Measurements from ENCODE around the gene GRWD1. TPM values are rescaled to one million over a fixed set of nuclear protein-coding genes. Genes with fewer than 3 reads are reported as not detected.

GRWD1 gene
- total RNA-seq, 2 donors from 2014 or later: 26.2 to 39.7 TPM

DNA sequence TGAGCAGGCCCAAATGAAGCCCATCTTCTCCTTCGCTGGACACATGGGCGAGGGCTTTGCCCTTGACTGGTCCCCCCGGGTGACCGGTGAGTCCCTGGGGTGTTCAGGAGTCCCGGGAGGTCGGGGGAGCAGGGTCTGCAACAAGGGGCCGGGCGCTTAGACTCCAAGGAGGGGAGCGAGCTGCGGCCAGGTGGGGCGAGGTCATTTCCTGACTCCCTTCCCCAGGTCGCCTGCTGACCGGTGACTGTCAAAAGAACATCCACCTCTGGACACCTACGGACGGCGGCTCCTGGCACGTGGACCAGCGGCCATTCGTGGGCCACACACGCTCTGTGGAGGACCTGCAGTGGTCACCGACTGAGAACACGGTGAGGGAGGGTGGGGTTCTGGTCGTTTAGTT is 4.7 kb downstream of the GRWD1 start:
- Histone ChIP-seq H3K4me3 (no peak overlapping the region), H3K27ac (no peak overlapping the region), H3K9me3 (no peaks in the 10 kb centered on the region), H3K4me1 (replicated peaks) (no peaks in the 10 kb centered on the region), H3K36me3 (peaks cover 4 to 22% of the 10 kb centered on the region in 2 donors), H3K27me3 (replicated peaks; ENCODE audit: insufficient read depth) (no peaks in the 10 kb centered on the region)
- 92% methylated on average over 23 of the region's 23 CpGs for WGBS
- no peak for DNase-seq (ENCODE audit: low spot score)
- TF ChIP-seq, protein P1, sequence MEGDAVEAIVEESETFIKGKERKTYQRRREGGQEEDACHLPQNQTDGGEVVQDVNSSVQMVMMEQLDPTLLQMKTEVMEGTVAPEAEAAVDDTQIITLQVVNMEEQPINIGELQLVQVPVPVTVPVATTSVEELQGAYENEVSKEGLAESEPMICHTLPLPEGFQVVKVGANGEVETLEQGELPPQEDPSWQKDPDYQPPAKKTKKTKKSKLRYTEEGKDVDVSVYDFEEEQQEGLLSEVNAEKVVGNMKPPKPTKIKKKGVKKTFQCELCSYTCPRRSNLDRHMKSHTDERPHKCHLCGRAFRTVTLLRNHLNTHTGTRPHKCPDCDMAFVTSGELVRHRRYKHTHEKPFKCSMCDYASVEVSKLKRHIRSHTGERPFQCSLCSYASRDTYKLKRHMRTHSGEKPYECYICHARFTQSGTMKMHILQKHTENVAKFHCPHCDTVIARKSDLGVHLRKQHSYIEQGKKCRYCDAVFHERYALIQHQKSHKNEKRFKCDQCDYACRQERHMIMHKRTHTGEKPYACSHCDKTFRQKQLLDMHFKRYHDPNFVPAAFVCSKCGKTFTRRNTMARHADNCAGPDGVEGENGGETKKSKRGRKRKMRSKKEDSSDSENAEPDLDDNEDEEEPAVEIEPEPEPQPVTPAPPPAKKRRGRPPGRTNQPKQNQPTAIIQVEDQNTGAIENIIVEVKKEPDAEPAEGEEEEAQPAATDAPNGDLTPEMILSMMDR (IDR thresholded peaks at IDR 0.05): no peak
- TF ChIP-seq POLR2A (IDR thresholded peaks at IDR 0.05): no peak
- TF ChIP-seq POLR2AphosphoS5 (IDR thresholded peaks at IDR 0.05): no peak
- intact Hi-C loops (cut with DNase I): no loop called here

DNA sequence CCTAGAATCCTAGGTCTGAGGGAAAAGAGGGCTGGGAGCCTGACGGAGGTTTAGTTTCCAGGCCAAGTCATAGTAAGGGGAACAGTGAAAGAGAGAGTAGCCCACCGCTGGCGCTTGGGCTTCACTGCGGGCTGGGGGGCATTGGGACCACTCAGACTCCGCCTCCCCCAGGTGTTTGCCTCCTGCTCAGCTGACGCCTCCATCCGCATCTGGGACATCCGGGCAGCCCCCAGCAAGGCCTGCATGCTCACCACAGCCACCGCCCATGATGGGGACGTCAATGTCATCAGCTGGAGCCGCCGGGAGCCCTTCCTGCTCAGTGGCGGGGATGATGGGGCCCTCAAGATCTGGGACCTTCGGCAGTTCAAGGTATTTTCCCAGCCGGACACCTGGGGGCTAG is 5.1 kb downstream of the GRWD1 start:
- H3K4me3 ChIP-seq: no peak overlapping the region
- H3K9me3 ChIP-seq: no peaks in the 10 kb centered on the region
- intact Hi-C loops (cut with DNase I): no loop called here
- no peak for TF ChIP-seq POLR2A (IDR thresholded peaks at IDR 0.05)
- TF ChIP-seq, protein P1 (IDR thresholded peaks at IDR 0.05): no peak
- H3K4me1 ChIP-seq (replicated peaks): no peaks in the 10 kb centered on the region
- no peak for DNase-seq (ENCODE audit: low spot score)
- H3K27me3 ChIP-seq (replicated peaks; ENCODE audit: insufficient read depth): no peaks in the 10 kb centered on the region
- 93% methylated on average over 15 of the region's 15 CpGs for WGBS
- peaks cover 4 to 22% of the 10 kb centered on the region in 2 donors for H3K36me3 ChIP-seq
- H3K27ac ChIP-seq: no peak overlapping the region

DNA sequence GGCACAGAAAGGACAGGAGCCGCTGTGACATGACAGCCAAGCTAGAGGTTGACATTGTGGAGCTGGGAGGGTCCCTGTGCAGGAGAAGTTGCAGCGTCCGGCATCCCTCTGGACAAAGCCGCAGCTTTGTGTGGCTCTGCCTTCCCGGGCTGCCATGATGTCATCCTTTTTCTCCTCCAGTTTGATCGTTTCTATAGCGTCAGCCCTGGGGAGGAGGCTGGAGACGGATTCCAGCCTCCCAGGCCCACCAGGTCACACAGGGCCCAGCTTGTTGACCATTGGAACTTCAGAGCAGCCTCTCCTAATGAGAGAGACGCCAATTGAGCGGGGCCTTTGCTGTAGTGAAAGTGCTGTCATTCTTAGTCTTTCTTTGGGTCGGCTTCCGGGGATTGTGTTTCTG is 5.8 kb downstream of the GRWD1 start:
- Histone ChIP-seq H3K4me3 (no peak overlapping the region), H3K27me3 (replicated peaks; ENCODE audit: insufficient read depth) (no peaks in the 10 kb centered on the region), H3K9me3 (no peaks in the 10 kb centered on the region), H3K4me1 (replicated peaks) (no peaks in the 10 kb centered on the region), H3K36me3 (peaks cover 4 to 22% of the 10 kb centered on the region in 2 donors), H3K27ac (no peak overlapping the region)
- intact Hi-C loops (cut with DNase I): no loop called here
- no peak for DNase-seq (ENCODE audit: low spot score)
- TF ChIP-seq POLR2A (IDR thresholded peaks at IDR 0.05) (no peak), POLR2AphosphoS5 (IDR thresholded peaks at IDR 0.05) (no peak)
- TF ChIP-seq, protein P1 (IDR thresholded peaks at IDR 0.05): no peak
- WGBS: 91% methylated on average over 12 of the region's 12 CpGs

DNA sequence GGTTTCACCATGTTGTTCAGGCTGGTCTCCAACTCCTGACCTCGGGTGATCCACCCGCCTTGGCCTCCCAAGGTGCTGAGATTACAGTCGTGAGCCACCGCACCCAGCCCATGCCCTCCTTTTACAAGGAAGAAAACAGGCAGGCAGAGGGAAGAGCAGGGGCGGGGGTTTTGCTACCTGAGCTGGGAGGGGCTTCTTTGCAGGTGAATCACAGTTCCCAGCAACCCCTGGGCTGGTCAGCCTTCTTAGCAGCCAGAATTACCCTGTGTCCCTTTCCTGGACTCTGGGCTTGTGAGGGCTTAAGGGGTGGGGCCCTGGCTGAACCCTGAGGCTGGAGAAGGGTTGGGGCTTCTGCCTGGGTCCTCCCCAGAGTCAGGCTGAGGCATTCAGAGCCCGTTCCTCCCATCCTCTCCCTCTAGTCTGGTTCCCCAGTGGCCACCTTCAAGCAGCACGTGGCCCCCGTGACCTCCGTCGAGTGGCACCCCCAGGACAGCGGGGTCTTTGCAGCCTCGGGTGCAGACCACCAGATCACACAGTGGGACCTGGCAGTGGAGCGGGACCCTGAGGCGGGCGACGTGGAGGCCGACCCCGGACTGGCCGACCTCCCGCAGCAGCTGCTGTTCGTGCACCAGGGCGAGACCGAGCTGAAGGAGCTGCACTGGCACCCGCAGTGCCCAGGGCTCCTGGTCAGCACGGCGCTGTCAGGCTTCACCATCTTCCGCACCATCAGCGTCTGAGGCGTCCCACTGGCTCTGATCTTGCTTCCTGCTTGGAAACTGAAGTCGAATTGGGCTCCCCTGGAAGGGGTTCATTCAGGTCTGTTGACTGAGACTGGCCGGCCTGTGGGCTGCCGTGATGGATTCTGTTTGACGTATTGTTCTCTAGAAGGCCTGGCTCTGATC is 6.8 kb downstream of the GRWD1 start:
- Histone ChIP-seq H3K9me3 (no peaks in the 10 kb centered on the region), H3K4me3 (no peak overlapping the region), H3K4me1 (replicated peaks) (no peaks in the 10 kb centered on the region), H3K27ac (no peak overlapping the region), H3K27me3 (replicated peaks; ENCODE audit: insufficient read depth) (no peaks in the 10 kb centered on the region), H3K36me3 (peaks cover 4 to 22% of the 10 kb centered on the region in 2 donors)
- 86% methylated on average over 33 of the region's 33 CpGs for WGBS
- TF ChIP-seq, protein P1 (IDR thresholded peaks at IDR 0.05): no peak
- TF ChIP-seq POLR2AphosphoS5 (IDR thresholded peaks at IDR 0.05) (no peak), POLR2A (IDR thresholded peaks at IDR 0.05) (no peak)
- intact Hi-C loops (cut with DNase I): no loop called here
- no peak for DNase-seq (ENCODE audit: low spot score)
